ENCODE measurements around the gene NPLOC4.

NPLOC4 gene

DNA sequence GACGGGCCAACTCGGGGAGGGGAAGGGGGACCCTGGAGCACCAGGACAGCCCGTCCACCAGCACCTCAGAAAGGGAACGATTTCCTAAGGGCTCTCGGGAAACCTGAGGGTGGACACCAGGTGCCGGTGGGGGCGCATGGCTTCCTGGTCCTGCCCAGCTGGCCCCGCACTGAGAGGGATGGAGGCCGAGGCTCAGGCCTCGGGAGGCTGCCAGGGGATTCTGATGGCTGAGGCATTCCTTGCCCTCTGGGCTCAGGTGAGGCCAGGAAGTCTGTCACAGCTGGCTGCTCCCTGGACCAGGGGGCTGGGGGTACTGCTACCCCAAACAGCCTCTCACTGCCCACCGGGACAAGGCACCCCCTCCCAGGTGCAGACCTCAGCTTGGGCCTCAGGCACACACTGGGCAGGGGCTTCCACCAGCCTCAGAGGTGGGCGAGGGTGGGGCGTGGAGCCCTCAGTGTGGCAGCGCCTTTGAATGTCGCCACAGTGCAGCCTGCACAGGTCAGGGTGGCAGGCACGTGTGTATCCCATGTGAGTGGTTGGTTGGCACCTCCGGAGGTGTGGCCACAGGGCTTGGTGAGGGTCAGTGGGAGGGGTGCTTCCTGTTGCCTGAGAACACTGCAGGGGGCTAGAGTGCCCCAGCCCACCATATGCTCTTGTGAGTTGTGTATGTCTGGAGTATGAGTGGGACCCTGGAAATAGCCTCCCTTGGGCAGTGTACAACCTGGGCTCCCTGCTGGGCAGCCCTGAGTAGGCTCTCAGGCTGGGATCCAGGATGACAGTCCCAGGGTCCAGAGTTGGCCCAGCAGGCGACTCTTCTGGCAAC, 112.7 kb downstream of the NPLOC4 start:
- TF ChIP-seq, protein P1, sequence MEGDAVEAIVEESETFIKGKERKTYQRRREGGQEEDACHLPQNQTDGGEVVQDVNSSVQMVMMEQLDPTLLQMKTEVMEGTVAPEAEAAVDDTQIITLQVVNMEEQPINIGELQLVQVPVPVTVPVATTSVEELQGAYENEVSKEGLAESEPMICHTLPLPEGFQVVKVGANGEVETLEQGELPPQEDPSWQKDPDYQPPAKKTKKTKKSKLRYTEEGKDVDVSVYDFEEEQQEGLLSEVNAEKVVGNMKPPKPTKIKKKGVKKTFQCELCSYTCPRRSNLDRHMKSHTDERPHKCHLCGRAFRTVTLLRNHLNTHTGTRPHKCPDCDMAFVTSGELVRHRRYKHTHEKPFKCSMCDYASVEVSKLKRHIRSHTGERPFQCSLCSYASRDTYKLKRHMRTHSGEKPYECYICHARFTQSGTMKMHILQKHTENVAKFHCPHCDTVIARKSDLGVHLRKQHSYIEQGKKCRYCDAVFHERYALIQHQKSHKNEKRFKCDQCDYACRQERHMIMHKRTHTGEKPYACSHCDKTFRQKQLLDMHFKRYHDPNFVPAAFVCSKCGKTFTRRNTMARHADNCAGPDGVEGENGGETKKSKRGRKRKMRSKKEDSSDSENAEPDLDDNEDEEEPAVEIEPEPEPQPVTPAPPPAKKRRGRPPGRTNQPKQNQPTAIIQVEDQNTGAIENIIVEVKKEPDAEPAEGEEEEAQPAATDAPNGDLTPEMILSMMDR (IDR thresholded peaks at IDR 0.05; ENCODE audit: borderline replicate concordance, insufficient read depth, low read depth, low read length) = no peak
- H3K4me3 ChIP-seq (ENCODE audit: low read depth, low read length) = no peak overlapping the region

DNA sequence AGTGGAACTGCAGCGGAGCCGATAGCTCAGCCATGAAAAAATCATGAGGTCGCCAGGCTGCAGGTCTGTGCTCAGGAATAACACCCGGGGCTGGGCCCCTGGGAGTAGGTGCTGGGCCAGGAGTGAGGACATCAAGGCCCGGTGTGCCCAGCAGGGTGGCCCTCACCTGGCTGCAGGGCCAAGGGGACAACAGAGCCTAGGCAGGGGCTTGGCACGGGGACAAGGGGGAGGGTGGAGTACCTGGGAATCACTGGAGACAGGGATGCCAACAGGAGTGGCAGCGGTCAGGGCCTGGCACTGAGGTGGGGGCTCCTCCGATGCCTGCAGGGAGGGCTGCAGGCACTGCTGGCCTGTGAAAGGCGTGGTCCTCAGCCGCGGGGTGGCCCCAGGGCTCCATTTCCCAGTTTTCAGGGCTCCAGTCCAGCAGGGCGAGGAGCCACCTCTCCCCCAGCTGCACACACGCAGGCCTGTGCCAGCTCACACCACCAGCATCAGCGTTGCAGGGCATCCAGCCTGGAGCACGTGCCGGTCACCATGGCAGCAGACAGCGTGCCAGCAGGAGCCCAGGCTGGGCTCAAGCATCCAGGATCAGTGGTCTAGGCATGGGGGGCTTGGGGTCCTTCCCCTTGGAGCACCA, 113.4 kb downstream of the NPLOC4 start:
- TF ChIP-seq, protein P1 (IDR thresholded peaks at IDR 0.05; ENCODE audit: borderline replicate concordance, insufficient read depth, low read depth, low read length) = no peak
- no peak overlapping the region for H3K4me3 ChIP-seq (ENCODE audit: low read depth, low read length)

DNA sequence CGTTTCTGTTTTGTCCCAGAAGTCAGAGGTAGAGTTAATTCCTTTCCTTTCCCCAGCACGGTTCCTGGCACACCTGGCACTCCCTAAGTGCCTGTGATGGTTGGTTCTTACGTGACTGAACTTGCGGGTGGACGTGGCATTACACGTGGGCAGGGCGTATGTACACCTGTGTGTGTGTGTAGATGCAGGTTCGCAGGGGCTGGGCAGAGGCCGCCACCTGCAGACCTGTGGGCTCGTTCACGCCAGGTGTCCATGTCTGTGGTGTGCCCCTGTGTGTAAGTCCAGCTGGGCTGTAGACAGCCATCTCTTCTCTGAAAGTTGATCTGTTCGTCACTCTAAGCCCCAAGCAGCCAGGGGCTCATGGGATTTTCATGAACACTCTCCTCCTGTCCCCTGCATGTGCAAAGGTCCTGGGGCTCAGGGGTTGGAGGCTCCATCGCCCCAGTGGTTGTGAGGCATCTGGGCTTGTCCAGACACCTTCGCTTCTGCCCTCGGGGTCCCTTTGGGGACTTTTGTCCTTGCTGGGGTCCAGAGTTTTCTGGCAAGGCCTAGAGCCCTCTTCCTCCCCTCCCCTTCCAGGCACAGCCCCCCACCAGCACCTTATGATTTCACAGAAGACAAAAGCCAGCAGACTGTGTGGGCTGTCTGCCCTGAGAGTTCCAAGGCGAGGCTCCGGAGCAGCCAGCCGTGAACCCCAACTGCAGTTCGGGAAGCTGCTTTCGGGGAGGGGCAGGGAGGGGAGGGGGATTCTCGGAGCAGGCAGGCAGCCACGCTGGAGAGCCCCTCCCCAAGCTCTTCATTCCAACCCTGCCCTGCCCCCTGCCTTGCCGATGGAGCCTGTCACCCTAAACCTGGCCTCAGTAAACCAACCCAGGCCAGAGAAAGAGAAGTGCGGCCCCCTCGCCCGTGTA, 114.2 kb downstream of the NPLOC4 start:
- no peak overlapping the region for H3K4me3 ChIP-seq (ENCODE audit: low read depth, low read length)
- TF ChIP-seq, protein P1 (IDR thresholded peaks at IDR 0.05; ENCODE audit: borderline replicate concordance, insufficient read depth, low read depth, low read length) = no peak

DNA sequence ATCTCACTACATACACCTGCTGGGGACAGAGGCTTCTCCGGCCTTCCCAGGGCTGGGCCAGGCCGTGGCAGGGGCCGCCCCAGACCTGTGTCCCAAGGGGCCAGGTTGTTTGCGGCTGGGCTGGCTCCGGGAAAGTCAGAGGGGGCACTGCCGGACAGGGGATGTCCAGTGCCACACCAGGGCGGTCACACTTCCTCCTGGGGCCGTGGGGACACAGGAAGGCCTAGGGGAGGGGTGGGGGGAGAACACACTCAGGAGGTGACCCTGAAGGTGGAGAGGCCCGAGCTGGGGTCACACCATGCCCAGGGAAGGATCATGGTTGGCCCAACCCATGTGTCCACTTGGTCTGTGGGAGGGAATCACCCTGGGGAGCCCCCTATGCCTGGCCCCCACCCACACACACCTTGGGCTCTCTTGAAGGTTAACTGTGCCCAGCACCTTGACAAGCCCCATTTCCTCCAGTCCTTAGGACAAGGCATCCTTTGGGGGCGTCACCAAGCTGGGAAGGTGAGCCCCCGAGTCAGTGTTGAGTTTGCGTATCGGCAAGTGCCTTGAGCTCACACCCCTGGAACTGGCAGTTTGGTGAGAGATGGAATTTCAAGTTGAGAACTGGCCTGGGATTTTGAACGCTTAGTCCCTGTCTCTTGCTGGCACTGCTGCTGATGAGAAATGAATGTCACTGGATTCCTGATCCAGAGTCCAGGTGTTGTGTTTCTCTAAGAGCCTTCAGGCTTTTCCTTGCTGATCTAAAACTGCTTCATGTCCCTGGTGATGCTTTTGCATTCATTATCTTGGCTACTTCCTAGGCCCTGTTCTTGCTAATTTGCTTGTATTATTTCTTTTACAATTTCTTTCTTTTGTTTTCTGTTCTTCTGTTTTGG, 116.7 kb downstream of the NPLOC4 start:
- H3K4me3 ChIP-seq (ENCODE audit: low read depth, low read length) = peak overlapping the region; percentile 62
- TF ChIP-seq, protein P1 (IDR thresholded peaks at IDR 0.05; ENCODE audit: borderline replicate concordance, insufficient read depth, low read depth, low read length) = no peak

DNA sequence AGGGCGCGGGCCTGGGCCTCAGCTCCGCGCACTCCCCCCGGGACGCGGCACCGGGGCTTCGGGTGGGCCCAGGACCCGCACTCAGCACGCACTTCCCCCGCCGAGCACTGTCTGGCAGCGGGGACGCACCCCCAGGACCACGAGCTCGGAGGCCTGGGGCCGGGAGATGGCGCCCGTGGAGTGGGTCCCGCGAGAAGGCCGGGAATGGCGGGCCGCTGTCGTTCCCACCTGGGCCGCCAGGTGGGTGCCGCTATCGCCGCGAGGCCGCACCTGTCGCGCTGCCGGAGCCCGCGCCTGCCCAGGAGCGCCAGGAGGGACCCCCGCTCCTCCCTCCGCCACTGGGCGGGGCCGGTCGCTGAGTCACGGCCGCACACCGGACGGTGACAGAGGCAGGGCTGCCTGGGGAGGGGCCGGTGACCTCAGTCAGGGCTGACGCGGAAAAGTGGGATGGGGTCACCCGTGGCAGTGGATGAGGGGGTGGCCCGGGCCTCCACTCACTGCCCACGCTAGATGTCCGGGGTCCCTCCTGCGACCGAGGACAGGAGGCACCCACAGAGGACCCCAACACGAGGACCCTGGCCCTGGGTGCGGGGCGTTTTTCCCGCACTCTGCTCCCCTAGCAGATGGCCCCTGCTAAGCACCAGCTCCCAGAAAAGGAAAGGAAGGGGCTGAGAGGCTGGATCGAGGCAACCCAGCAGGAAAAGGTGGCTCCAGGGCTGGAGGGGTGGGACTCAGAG, 117.5 kb downstream of the NPLOC4 start:
- TF ChIP-seq, protein P1 (IDR thresholded peaks at IDR 0.05; ENCODE audit: borderline replicate concordance, insufficient read depth, low read depth, low read length) = peak; percentile 73
- peak overlapping the region; percentile 62 for H3K4me3 ChIP-seq (ENCODE audit: low read depth, low read length)
